ENCODE data around the gene ATP10B.

DNA sequence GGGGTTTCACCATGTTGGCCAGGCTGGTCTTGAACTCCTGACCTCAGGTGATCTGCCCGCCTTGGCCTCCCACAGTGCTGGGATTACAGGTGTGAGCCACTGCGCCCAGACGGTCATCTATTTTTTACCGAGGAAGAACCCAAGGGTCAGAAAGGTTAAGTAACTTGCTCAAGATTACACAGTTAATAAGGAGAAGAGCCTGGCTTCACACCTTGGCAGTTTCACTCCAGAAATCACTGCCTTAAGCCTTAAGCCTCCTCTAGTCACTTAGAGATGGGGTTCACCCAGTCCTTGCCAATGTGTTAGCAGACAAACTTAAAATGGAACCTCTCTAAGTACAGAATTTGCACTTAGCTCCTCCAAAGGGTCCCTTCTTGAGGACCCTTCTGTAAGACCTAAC is 314.1 kb downstream of the ATP10B start:
- TF ChIP-seq YY1 (IDR thresholded peaks at IDR 0.05; ENCODE audit: insufficient read depth, insufficient read length) (no peak), ZNF274 (IDR thresholded peaks at IDR 0.05; ENCODE audit: low read depth, low read length) (no peak), SUZ12 (IDR thresholded peaks at IDR 0.05; ENCODE audit: extremely low read depth, insufficient read depth, insufficient read length) (no peak)
